ENCODE data around the gene SLC49A4.

Gene SLC49A4

GRCh38 chr3:122930063-122930997, 135.5 kb downstream of the SLC49A4 start:
- no peak for DNase-seq

Data from NCI-H1105 (cell line).